ENCODE results near the gene AP1AR. TPM values are rescaled to one million over a fixed set of nuclear protein-coding genes. Genes with fewer than 3 reads are reported as not detected.
A peak's percentile ranks its signal among the peaks of the same experiment; 100 is the strongest.

AP1AR gene
- total RNA-seq, 4 donors from 2014 or later, result 18.2 to 46.1 (median 32.5) TPM

GRCh38 chr4:112251019-112251643 is 19.5 kb downstream of the AP1AR start:
- Histone ChIP-seq H3K9me3 (no peaks in the 10 kb centered on the region), H3K36me3 (no peaks in the 10 kb centered on the region), H3K4me3 (no peak overlapping the region), H3K4me1 (no peaks in the 10 kb centered on the region), H3K27ac (no peak overlapping the region), H3K27me3 (no peaks in the 10 kb centered on the region)
- TF ChIP-seq POLR2A (IDR thresholded peaks at IDR 0.05), result no peak
- TF ChIP-seq, protein P1, sequence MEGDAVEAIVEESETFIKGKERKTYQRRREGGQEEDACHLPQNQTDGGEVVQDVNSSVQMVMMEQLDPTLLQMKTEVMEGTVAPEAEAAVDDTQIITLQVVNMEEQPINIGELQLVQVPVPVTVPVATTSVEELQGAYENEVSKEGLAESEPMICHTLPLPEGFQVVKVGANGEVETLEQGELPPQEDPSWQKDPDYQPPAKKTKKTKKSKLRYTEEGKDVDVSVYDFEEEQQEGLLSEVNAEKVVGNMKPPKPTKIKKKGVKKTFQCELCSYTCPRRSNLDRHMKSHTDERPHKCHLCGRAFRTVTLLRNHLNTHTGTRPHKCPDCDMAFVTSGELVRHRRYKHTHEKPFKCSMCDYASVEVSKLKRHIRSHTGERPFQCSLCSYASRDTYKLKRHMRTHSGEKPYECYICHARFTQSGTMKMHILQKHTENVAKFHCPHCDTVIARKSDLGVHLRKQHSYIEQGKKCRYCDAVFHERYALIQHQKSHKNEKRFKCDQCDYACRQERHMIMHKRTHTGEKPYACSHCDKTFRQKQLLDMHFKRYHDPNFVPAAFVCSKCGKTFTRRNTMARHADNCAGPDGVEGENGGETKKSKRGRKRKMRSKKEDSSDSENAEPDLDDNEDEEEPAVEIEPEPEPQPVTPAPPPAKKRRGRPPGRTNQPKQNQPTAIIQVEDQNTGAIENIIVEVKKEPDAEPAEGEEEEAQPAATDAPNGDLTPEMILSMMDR (IDR thresholded peaks at IDR 0.05), result no peak
- DNase-seq, result no peak

DNA sequence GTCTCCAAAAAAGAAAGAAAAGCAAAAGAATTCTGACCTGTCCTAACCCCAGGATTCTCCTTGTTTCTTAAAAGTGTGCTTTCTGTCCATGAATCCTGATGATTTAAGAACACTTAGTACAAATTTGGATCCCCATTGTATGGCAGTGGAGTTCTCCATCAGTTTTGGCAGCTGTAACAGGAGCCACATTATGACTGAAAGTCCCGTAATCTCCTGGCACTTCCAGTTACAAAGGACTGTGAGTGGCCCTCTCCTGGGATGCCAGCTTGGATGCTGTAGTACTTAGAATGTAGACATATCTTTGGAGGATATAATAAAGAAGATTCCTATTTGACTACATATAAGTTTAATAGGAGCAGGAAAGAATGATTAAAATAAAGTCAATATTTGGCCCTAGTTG is 20.6 kb downstream of the AP1AR start:
- Histone ChIP-seq H3K9me3 (no peaks in the 10 kb centered on the region), H3K4me3 (no peak overlapping the region), H3K27me3 (no peaks in the 10 kb centered on the region), H3K27ac (no peak overlapping the region), H3K4me1 (no peaks in the 10 kb centered on the region), H3K36me3 (no peaks in the 10 kb centered on the region)
- DNase-seq, result no peak
- TF ChIP-seq, protein P1 (IDR thresholded peaks at IDR 0.05), result no peak
- no peak for TF ChIP-seq POLR2A (IDR thresholded peaks at IDR 0.05)

DNA sequence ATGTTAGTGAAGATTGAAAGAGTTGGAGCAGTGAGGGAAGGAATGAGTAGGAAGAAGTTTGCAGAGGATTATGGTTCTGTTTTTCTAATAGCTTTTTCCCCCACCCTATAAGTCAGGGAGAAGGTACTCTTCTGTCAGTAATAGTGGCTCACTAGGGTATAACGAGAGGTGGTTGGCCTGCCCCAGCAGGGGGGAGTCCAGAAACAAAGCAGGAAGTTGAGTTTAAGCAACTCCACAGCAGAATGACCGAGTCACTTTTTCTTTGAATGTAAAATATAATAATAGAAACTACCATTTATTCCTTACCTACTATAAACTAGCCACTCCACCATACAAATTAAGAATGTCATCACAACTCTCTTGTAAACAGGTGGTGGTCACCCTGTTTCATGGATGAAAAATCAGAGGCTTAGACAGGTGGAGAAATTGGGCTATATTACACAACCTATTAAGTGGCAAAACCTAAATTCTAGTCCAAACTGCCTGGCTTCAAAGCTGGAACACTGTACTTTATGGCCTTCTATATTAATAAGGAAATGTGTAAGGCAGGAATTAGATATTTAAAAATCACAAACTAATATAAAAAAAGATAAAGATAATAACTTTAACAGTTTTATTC is 21.9 kb downstream of the AP1AR start:
- no peak for DNase-seq
- H3K36me3 ChIP-seq, result no peaks in the 10 kb centered on the region
- TF ChIP-seq, protein P1 (IDR thresholded peaks at IDR 0.05), result no peak
- no peak for TF ChIP-seq POLR2A (IDR thresholded peaks at IDR 0.05)
- no peaks in the 10 kb centered on the region for H3K9me3 ChIP-seq
- no peak overlapping the region for H3K4me3 ChIP-seq
- H3K27me3 ChIP-seq, result no peaks in the 10 kb centered on the region
- H3K4me1 ChIP-seq, result no peaks in the 10 kb centered on the region
- H3K27ac ChIP-seq, result no peak overlapping the region

DNA sequence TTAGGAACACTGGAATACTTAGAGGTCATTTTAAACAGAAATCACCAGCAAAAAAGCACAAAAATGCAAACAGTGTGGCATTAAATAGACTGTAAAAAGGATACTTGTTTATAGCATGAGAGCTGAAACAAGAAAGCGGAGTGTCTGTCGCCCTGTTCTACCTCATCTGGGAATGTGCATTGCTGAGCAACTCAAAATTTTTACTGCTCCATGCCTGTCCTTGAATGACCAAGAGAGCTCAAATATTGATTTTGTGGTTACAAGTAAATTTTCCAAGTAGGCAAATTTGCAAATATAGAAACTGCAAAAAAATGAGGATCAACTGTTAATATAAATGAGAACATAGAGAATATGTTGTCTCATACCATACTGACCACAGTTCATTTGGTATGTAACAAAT is 25.5 kb downstream of the AP1AR start:
- Histone ChIP-seq H3K4me3 (no peak overlapping the region), H3K9me3 (no peaks in the 10 kb centered on the region), H3K27ac (no peak overlapping the region), H3K4me1 (no peaks in the 10 kb centered on the region), H3K36me3 (peaks cover 0 to 12% (median 0%) of the 10 kb centered on the region in 3 donors), H3K27me3 (no peaks in the 10 kb centered on the region)
- no peak for DNase-seq
- TF ChIP-seq POLR2A (IDR thresholded peaks at IDR 0.05), result no peak
- TF ChIP-seq, protein P1 (IDR thresholded peaks at IDR 0.05), result no peak

- Histone ChIP-seq H3K4me3 (no peak overlapping the region), H3K36me3 (peaks cover 0 to 28% (median 0%) of the 10 kb centered on the region in 3 donors), H3K9me3 (no peaks in the 10 kb centered on the region), H3K4me1 (no peaks in the 10 kb centered on the region), H3K27ac (no peak overlapping the region), H3K27me3 (no peaks in the 10 kb centered on the region)
- DNase-seq, result no peak
- no peak for TF ChIP-seq POLR2A (IDR thresholded peaks at IDR 0.05)
- TF ChIP-seq, protein P1 (IDR thresholded peaks at IDR 0.05), result peak in 3 of 6 experiments; percentile 30 to 42 (median 32)
Measured at GRCh38 chr4:112266823-112267222, 35.2 kb downstream of the AP1AR start.

Data from Peyer's patch (tissue), 4 donors.